Mesenchymal stem cell (in vitro differentiated cells and primary cell): Measurements from ENCODE around the gene NRG3.
A peak's percentile ranks its signal among the peaks of the same experiment; 100 is the strongest.

ENCODE experiments used
- DNase-seq: peaks from one replicate; pipeline ENCODE4 v3.0.0-alpha.2; 2013
- H2AFZ ChIP-seq: one replicate; pipeline ENCODE4 v1.6.1; 2013; ENCODE audit warnings: low read depth, mild to moderate bottlenecking, control low read depth, inconsistent platforms, low read length, moderate library complexity
- H2AK5ac ChIP-seq: 2 replicates; pipeline ENCODE4 v1.6.1; 2013; ENCODE audit warnings: low read length, moderate library complexity, mild to moderate bottlenecking, inconsistent platforms; ENCODE audit not compliant: severe bottlenecking
- H2BK120ac ChIP-seq: one replicate; pipeline ENCODE4 v1.6.1; 2013; ENCODE audit warnings: low read depth, mild to moderate bottlenecking, inconsistent platforms, low read length, moderate library complexity
- H2BK12ac ChIP-seq, 2 experiments: one replicate each; pipeline ENCODE4 v1.6.1; 2013; ENCODE audit warnings: inconsistent platforms in 2 of 2, low read length in 2 of 2, mild to moderate bottlenecking in 2 of 2, moderate library complexity in 2 of 2, control low read depth in 1 of 2
- H2BK15ac ChIP-seq: one replicate; pipeline ENCODE4 v1.6.1; 2013; ENCODE audit warnings: mild to moderate bottlenecking, low read depth, inconsistent platforms; ENCODE audit not compliant: poor library complexity, severe bottlenecking
- H2BK5ac ChIP-seq: 2 replicates; pipeline ENCODE4 v1.6.1; 2013; ENCODE audit warnings: low read depth, mild to moderate bottlenecking, low read length, control low read depth, inconsistent platforms; ENCODE audit not compliant: poor library complexity, severe bottlenecking
- H3K14ac ChIP-seq, 2 experiments: one replicate each; pipeline ENCODE4 v1.6.1; 2013; ENCODE audit warnings: inconsistent platforms in 2 of 2, low read length in 2 of 2, control low read depth in 1 of 2, mild to moderate bottlenecking in 1 of 2, moderate library complexity in 1 of 2
- H3K18ac ChIP-seq, 2 experiments: one replicate each; pipeline ENCODE4 v1.6.1; 2013; ENCODE audit warnings: inconsistent platforms in 2 of 2, low read length in 2 of 2, control low read depth in 1 of 2, low read depth in 1 of 2, mild to moderate bottlenecking in 1 of 2
- H3K23ac ChIP-seq, 2 experiments: one replicate each; pipeline ENCODE4 v1.6.1; 2013; ENCODE audit warnings: inconsistent platforms in 2 of 2, low read length in 2 of 2, mild to moderate bottlenecking in 2 of 2, moderate library complexity in 2 of 2, control low read depth in 1 of 2
- H3K27ac ChIP-seq: 2 replicates; pipeline ENCODE4 v1.5.1; 2013; ENCODE audit warnings: mild to moderate bottlenecking, moderate library complexity, low read length, control low read depth, inconsistent platforms; ENCODE audit not compliant: poor library complexity, severe bottlenecking
- H3K27me3 ChIP-seq, 2 experiments: 2 replicates each; pipeline versions ENCODE4 v1.6.1 to v1.7.0; 2013; ENCODE audit warnings: low read length in 2 of 2, mild to moderate bottlenecking in 2 of 2, moderate library complexity in 2 of 2, control low read depth in 1 of 2, inconsistent platforms in 1 of 2; ENCODE audit not compliant: control insufficient read depth in 1 of 2, insufficient read depth in 1 of 2
- H3K36me3 ChIP-seq, 2 experiments: 2 replicates each; pipeline versions ENCODE4 v1.6.1 to v1.7.0; 2013; ENCODE audit warnings: low read length in 2 of 2, control low read depth in 1 of 2, inconsistent platforms in 1 of 2, low read depth in 1 of 2, mild to moderate bottlenecking in 1 of 2; ENCODE audit not compliant: insufficient read depth in 2 of 2, control insufficient read depth in 1 of 2
- H3K4ac ChIP-seq, 2 experiments: one replicate each; pipeline ENCODE4 v1.6.1; 2013; ENCODE audit warnings: inconsistent platforms in 2 of 2, low read length in 2 of 2, mild to moderate bottlenecking in 2 of 2, moderate library complexity in 2 of 2, control low read depth in 1 of 2, low read depth in 1 of 2
- H3K4me1 ChIP-seq: 2 replicates; pipeline ENCODE4 v1.6.1; 2013; ENCODE audit warnings: low read depth, low read length, control low read depth; ENCODE audit not compliant: control insufficient read depth, insufficient read depth
- H3K4me2 ChIP-seq: 2 replicates; pipeline ENCODE4 v1.6.1; 2013; ENCODE audit warnings: low read length, mild to moderate bottlenecking, inconsistent platforms; ENCODE audit not compliant: poor library complexity, severe bottlenecking
- H3K4me3 ChIP-seq, 2 experiments: 2 replicates each; pipeline versions ENCODE4 v1.5.1 to v1.7.0; 2013; ENCODE audit warnings: low read length in 2 of 2, mild to moderate bottlenecking in 2 of 2, control low read depth in 1 of 2, low read depth in 1 of 2; ENCODE audit not compliant: insufficient read depth in 1 of 2
- H3K79me1 ChIP-seq: replicated peaks from 2 replicates; pipeline ENCODE4 v1.6.1; 2013; ENCODE audit warnings: mild to moderate bottlenecking, control low read depth, low read length, inconsistent platforms; ENCODE audit not compliant: poor library complexity, severe bottlenecking
- H3K9ac ChIP-seq: 2 replicates; pipeline ENCODE4 v1.7.0; 2013; ENCODE audit warnings: mild to moderate bottlenecking, low read length, moderate library complexity
- H3K9me3 ChIP-seq: 2 replicates; pipeline ENCODE4 v1.7.0; 2013; ENCODE audit warnings: mild to moderate bottlenecking, low read length; ENCODE audit not compliant: control insufficient read depth
- H4K8ac ChIP-seq: one replicate; pipeline ENCODE4 v1.6.1; 2013; ENCODE audit warnings: inconsistent platforms, mild to moderate bottlenecking, low read length, moderate library complexity
- H4K91ac ChIP-seq: one replicate; pipeline ENCODE4 v1.6.1; 2013; ENCODE audit warnings: mild to moderate bottlenecking, low read length, inconsistent platforms
- WGBS: methylation state at CpG from one replicate; pipeline ENCODE4 v1.1.7; 2013; ENCODE audit warnings: mixed read lengths; 5-methylcytosine and 5-hydroxymethylcytosine counted together

NRG3 gene

GRCh38 chr10:82564353-82565196 is 689.6 kb downstream of the NRG3 start:
- Histone ChIP-seq H3K23ac (no peak overlapping the region), H3K4me3 (no peak overlapping the region), H3K36me3 (no peaks in the 10 kb centered on the region), H3K79me1 (no peaks in the 10 kb centered on the region), H2BK12ac (no peak overlapping the region), H3K4me1 (no peaks in the 10 kb centered on the region), H3K18ac (no peak overlapping the region), H2AK5ac (no peak overlapping the region), H2AFZ (no peak overlapping the region), H3K9me3 (peaks cover 3% of the 10 kb centered on the region), H4K91ac (no peak overlapping the region), H4K8ac (no peak overlapping the region), H3K4me2 (no peak overlapping the region), H3K14ac (no peak overlapping the region), H3K4ac (no peak overlapping the region), H2BK15ac (no peak overlapping the region), H3K27me3 (no peaks in the 10 kb centered on the region), H3K27ac (no peak overlapping the region), H2BK5ac (no peak overlapping the region), H2BK120ac (no peak overlapping the region), H3K9ac (no peak overlapping the region)
- WGBS: 65% methylated on average over 5 of the region's 7 CpGs
- peak; percentile 3 for DNase-seq

DNA sequence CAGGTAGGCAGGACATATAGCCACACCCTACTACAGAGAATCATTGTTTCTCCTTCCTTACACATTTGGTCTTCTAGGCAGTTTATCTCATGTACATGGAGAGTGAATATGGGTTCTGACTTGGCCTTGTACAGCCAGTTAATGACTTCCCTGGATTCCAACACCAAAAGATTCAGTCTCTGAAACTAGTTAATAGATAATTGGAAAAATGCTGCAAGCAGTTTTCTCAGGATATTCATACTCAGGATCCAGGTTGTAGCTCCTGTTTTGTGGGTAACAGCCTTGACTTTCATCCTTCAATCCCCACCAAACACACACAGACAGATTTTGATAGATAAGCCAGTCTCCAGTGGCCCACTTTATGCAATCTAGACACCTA is 690.2 kb downstream of the NRG3 start:
- Histone ChIP-seq H4K91ac (no peak overlapping the region), H2BK120ac (no peak overlapping the region), H3K23ac (no peak overlapping the region), H2BK12ac (no peak overlapping the region), H3K79me1 (no peaks in the 10 kb centered on the region), H3K9me3 (peaks cover 3% of the 10 kb centered on the region), H3K4ac (no peak overlapping the region), H3K9ac (no peak overlapping the region), H3K18ac (no peak overlapping the region), H2AK5ac (no peak overlapping the region), H4K8ac (no peak overlapping the region), H3K36me3 (no peaks in the 10 kb centered on the region), H3K4me3 (no peak overlapping the region), H2AFZ (no peak overlapping the region), H3K27ac (no peak overlapping the region), H3K14ac (no peak overlapping the region), H3K4me1 (no peaks in the 10 kb centered on the region), H2BK15ac (no peak overlapping the region), H3K27me3 (no peaks in the 10 kb centered on the region), H2BK5ac (no peak overlapping the region), H3K4me2 (no peak overlapping the region)
- DNase-seq: no peak

DNA sequence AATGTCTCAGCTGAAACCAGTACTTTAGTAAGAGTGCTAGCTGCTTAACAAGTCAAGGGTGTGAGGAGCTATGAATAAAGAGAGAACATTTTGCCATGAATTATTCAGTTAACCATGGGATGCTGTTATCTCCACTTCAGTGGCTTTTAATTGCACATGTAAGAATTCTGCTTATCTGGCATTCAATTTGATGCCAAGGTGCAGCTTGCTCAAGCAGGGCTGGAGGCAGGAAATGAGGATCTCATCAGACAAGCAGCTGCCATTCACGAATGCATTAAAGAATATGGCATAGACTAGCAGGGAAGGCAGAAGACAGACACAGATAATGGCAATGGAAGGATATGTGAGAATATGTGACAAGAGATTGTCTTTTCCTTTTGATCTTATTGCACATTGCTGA is 697.8 kb downstream of the NRG3 start:
- Histone ChIP-seq H3K14ac (no peak overlapping the region), H3K27ac (no peak overlapping the region), H2AK5ac (no peak overlapping the region), H3K4me3 (no peak overlapping the region), H3K4ac (no peak overlapping the region), H2BK12ac (no peak overlapping the region), H3K18ac (no peak overlapping the region), H3K4me1 (no peaks in the 10 kb centered on the region), H2BK5ac (no peak overlapping the region), H2AFZ (no peak overlapping the region), H3K36me3 (no peaks in the 10 kb centered on the region), H4K91ac (no peak overlapping the region), H2BK15ac (no peak overlapping the region), H3K4me2 (no peak overlapping the region), H3K9ac (no peak overlapping the region), H3K9me3 (peaks cover 3% of the 10 kb centered on the region), H3K79me1 (no peaks in the 10 kb centered on the region), H3K23ac (no peak overlapping the region), H4K8ac (no peak overlapping the region), H2BK120ac (no peak overlapping the region), H3K27me3 (no peaks in the 10 kb centered on the region)
- 85% methylated on average over 1 of the region's 1 CpG for WGBS
- no peak for DNase-seq

GRCh38 chr10:82574081-82574480 is 699.1 kb downstream of the NRG3 start:
- H3K4me3 ChIP-seq: no peak overlapping the region
- H2AK5ac ChIP-seq: no peak overlapping the region
- H3K18ac ChIP-seq: no peak overlapping the region
- WGBS: no CpG with 5 or more reads among the region's 2 CpGs
- H2BK15ac ChIP-seq: no peak overlapping the region
- H3K27ac ChIP-seq: no peak overlapping the region
- H2BK5ac ChIP-seq: no peak overlapping the region
- H3K9ac ChIP-seq: no peak overlapping the region
- H3K9me3 ChIP-seq: peaks cover 3% of the 10 kb centered on the region
- no peak overlapping the region for H4K91ac ChIP-seq
- no peaks in the 10 kb centered on the region for H3K4me1 ChIP-seq
- DNase-seq: no peak
- no peaks in the 10 kb centered on the region for H3K27me3 ChIP-seq
- no peak overlapping the region for H3K14ac ChIP-seq
- no peak overlapping the region for H4K8ac ChIP-seq
- no peak overlapping the region for H3K4me2 ChIP-seq
- H3K36me3 ChIP-seq: no peaks in the 10 kb centered on the region
- H2AFZ ChIP-seq: no peak overlapping the region
- H3K79me1 ChIP-seq: no peaks in the 10 kb centered on the region
- no peak overlapping the region for H3K4ac ChIP-seq
- H2BK120ac ChIP-seq: no peak overlapping the region
- no peak overlapping the region for H3K23ac ChIP-seq
- no peak overlapping the region for H2BK12ac ChIP-seq
